Skeletal muscle cell (primary cell): ENCODE measurements around the gene FIG4.
A peak's percentile ranks its signal among the peaks of the same experiment; 100 is the strongest.
"Not testable (repeated sequence)": the region's sequence is repeated elsewhere in the genome, so short reads cannot be mapped to it uniquely, and the experiment has no call there.

Experiments
- DNase-seq: peaks from one replicate; pipeline ENCODE4 v3.0.0-alpha.2; 2010; ENCODE audit warnings: low read depth
- H3K4me3 ChIP-seq: 2 replicates; pipeline ENCODE4 v1.5.1; 2011; ENCODE audit warnings: low read depth, mild to moderate bottlenecking, control low read depth, low read length, moderate library complexity

Gene FIG4

DNA sequence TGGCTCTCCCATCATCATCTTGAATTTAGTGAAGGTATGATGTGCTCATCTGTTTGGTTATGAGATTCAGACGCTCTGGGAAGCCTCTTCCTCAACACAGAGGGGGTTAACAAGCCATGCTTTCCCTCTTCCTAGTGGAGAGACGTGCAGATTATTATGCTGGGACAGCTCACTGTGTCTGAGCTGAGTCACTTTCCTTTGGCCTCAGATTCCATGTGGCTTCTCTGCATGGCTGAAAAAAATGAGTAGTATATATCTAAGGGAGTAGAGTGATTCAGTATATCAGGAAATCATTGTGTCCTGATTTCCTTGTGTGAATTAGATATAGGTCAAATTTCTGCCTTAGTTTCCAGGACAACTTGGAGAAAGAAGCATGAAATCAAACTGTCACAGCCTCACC is 52.6 kb downstream of the FIG4 start:
- DNase-seq: peak; percentile 47
- no peak overlapping the region for H3K4me3 ChIP-seq

DNA sequence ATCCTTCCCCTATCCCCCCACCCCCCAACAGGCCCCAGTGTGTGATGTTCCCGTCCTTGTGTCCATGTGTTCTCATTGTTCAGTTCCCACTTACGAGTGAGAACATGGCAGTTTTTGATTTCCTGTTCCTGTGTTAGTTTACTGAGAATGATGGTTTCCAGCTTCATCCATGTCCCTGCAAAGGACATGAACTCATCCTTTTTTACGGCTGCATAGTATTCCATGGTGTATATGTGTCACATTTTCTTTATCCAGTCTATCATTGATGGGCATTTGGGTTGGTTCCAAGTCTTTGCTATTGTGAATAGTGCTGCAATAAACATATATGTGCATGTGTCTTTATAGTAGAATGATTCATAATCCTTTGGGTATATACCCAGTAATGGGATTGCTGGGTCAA is 53.7 kb downstream of the FIG4 start:
- DNase-seq, H3K4me3 ChIP-seq: not testable (repeated sequence)

DNA sequence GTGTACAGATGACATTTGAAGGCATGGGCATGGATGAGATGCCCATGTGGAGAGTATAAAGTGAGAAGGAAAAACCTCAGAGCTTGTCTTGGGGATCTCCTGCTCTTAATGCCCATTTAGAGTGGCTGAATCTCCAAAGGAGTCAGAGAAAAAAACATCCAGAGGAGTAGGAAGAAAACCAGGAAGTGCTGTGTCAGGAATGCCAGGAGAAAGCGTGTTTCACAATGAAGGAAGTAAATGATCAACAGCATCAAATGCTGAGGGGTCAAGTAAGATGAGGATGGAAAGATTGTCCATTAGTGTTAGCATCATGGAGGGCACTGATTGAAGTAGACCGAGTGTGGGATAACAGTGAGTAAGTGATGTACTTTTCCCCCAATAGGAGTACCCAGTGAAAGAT is 56.1 kb downstream of the FIG4 start:
- no peak overlapping the region for H3K4me3 ChIP-seq
- no peak for DNase-seq

DNA sequence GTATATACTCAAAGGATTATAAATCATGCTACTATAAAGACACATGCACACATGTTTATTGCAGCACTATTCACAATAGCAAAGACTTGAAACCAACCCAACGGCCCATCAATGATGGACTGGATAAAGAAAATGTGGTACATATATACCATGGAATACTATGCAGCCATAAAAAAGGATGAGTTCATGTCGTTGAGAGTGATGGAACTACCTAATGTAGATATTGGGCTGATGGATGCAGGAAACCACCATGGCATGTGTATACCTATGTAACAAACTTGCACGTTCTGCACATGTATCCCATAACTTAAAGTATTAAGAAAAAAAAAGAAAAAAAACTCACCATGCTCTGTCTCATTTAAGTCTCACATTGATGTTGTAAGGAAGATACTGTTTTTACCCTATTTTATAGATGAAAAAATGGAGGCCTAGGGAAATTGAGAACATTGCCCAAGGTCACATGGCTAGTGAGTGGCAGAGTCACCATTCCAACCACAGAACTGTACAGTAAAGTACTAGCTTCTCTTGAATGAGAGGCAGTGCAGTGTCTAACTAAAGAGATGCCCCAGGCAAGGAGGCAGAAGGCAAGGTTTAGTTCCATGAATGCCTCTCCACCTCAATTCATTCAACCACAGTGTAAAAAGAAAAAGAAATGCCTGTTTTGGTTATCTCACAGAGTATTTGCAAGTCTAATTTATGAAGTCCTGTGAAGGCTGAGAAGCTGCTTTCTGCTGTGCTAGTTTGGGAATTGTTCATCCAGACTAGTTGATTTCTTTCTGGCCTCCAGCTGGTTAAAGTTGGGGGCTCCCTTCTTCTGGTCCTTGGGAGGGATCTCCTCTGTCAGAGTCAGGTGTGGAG is 68.2 kb downstream of the FIG4 start:
- H3K4me3 ChIP-seq: no peak overlapping the region
- no peak for DNase-seq

DNA sequence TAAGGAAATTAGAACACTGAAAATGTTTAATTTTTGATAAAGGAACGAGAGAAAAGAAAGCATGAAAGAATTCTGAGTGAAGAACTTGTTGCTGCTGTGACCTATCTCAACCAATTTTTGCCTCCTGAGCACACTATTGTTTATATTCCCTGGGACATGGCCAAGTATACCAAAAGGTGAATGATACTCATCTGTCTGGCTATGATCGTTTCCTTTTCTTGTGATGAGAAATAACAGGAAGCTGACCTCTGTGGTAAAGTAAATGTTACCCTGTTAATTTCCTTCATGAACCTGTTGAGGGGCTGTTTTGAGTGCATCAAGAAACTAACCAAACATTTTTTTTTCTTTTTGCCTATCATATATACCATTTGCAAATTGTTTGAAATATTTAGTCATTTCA is 69.1 kb downstream of the FIG4 start:
- DNase-seq: no peak

DNA sequence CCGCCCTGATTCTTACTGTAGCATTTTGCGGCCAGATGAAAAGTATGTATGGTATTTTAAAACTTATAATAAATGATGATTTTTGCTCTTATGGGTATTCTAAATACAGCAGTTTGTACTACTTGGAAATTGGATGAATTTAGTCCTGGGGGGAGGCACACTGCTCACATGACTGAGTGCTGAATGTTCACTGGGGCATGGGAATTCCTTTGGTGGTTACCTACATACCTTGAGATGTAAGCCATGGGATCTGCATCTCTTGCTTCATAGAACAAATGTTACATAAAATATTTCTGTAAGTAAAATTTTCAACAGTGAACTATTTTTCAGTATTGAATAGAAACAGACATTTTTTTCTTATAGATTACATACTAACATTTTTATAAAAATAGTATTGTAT is 71.1 kb downstream of the FIG4 start:
- DNase-seq: no peak
- H3K4me3 ChIP-seq: no peak overlapping the region

More for the DNA sequence above, 69.1 kb downstream of the FIG4 start:
- no peak overlapping the region for H3K4me3 ChIP-seq

DNA sequence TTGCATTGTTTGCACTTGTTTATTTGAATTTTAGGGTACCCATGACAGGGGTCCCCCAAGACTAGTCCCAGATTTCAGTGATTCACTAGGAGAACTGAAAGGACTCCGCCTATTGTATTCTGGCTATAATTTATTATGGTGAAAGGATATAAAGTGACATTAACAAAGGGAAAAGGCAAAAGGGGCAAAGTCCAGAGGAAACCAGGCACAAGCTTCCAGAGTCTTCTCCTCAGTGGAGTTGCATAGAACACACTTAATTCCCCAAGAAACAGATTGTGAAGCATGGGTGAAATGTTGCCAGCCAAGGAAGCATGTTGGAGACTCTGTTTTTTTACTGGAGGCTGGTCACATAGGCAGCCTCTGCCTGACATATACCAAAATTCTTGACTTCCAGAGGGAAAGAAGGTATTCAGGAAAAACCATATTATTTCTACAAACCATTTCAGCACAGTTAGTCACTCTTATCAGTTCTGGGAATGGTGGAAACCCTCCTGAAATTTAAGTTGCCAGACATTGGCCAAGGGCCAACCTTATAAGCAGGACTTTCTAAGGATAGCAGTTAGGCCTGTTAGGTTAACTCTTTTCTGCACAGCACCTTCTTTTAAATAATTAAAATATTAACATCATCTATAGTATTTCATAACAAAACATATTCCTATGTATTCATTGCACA is 71.8 kb downstream of the FIG4 start:
- H3K4me3 ChIP-seq: no peak overlapping the region
- DNase-seq: no peak

DNA sequence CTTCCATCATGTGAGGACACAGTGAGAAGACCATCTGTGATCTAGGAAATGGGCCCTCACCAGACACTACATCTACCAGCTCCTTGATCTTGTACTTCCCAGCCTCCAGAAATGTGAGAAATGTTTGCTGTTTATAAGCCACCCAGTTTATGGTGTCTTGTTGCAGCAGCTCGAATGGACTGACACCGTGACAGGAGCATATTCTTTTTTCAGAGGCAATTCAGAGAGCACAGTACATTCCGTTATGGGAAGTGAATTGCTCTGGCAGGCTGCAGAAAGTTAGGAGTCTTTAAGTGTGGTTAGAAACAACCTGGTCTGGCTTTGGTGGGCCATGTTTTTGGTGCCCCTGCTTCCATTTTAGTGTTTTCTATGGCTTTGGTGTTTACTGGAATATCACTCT is 75.1 kb downstream of the FIG4 start:
- no peak overlapping the region for H3K4me3 ChIP-seq
- no peak for DNase-seq

DNA sequence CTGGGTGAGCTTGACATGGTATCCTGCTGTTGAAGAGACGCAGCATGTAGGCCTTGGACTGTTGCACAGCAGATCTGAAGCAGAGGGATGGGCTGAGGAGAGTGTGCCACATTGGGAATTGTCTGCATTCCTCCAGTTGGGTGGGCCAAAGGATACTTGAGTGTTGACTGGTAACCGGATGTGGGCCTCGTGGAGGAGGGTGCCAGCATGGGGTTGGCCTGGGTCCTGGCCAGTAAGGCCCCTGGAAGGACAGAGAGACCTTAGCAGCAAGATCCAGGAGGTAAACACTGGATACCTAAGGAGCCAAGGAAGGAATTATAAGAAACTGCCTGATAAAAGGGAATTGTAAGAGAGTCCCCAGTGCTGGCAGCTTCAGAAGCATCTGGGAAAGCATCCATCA is 76.9 kb downstream of the FIG4 start:
- no peak overlapping the region for H3K4me3 ChIP-seq
- DNase-seq: no peak

DNA sequence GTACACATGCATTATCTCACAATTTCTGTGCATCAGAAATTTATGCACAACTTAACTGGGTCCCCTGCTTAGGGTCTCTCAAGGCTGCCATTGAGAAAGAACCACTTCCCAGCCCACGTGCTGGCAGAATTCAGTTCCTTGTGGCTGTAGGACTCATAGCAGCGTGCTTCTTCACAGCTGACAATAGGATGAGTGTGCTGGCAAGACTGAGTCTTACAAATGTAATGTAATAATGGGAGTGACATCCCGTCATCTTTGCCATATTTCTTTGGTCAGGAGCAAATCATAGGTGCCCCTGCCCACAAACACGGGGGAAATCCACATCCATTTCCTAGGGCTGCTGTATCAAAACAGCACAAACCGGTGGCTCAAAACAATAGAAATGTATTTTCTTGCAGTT is 77.4 kb downstream of the FIG4 start:
- H3K4me3 ChIP-seq: no peak overlapping the region
- no peak for DNase-seq

DNA sequence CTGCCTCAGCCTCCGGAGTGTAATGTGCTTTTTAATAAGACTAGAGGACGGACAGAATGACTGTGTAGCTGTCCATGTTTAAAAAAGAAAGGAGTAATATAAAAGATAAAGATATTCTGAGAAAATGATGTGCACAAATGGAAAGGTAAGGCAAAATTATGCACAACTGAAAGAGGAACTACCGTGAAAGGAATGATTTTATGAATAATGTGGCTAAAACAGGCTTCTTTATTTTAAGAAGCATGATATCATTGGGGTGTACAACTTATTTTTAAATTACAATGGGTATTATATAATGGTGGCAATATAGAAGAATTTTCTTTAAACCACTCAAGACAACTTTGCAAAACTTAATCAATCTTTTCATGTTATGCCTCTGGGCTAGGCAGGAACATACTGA is 78.1 kb downstream of the FIG4 start:
- no peak for DNase-seq
- no peak overlapping the region for H3K4me3 ChIP-seq

DNA sequence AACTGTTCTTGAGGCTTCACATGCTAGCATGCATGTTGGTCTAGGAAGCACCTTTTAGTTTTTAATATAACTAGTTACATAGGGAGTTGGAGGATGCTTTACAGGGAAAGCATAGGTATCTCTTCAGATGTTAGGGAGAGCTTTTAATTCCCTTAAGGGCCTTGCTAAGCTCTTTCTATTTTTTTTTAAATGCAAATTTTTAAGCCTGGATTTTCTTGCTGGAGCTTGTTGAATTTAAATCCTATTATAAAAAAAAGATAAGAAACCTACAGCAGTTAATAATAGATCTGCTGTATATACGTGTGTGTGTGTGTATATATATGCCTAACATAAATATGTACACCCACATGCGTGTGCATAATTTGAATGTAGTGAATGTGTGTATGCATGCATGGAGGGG is 79.0 kb downstream of the FIG4 start:
- no peak overlapping the region for H3K4me3 ChIP-seq

DNA sequence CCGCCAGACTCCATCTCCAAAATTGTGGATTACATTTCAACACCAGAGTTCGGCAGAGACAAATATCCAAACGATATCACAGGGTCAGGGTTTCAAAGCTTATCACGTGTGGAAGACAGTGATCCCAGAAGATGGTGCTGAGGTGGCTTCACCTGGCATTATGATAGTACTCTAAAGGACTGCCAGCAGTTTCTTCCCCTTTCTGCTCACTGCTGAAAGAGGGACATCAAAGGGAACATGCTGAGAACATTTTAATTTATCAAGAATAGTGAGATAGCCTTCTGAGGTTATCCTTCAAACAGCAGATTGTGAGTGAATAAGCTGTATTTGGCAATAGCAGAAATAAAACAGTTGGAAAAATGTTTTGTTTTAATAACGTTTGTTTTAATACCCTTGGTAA is 79.7 kb downstream of the FIG4 start:
- no peak for DNase-seq
- no peak overlapping the region for H3K4me3 ChIP-seq

More for the DNA sequence above, 79.0 kb downstream of the FIG4 start:
- DNase-seq: no peak

DNA sequence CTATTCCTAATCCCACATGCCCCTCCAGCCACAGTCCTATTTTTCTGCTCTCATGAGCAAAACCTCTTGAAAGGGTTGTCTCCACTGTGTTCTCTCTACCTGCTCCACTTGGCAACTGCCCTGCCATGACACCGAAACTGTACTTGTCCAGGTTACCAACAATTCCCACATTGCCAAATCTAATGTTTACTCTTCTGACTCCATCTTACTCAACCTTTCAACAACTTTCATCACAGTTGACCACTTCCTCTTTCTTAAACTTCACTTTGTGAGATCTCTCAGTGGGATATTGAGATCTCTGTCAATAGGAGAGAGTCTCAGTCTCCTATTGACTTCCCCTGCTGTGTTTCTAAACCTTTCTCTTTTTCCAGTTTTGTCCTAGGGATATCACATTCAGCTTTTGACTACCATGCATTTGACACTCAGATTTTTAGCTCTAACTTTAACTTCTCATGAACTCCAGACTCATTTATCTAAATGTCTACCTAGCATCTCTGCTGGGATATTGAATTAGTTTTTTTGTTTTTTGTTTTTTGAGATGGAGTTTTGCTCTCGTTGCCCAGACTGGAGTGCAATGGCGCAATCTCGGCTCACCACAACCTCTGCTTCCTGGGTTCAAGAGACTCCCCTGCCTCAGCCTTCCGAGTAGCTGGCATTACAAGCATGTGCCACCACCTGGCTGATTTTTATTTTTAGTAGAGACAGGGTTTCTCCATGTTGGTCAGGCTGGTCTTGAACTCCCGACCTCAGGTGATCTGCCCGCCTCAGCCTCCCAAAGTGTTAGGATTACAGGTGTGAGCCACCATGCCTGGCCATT is 81.1 kb downstream of the FIG4 start:
- not testable (repeated sequence) for H3K4me3 ChIP-seq, DNase-seq

DNA sequence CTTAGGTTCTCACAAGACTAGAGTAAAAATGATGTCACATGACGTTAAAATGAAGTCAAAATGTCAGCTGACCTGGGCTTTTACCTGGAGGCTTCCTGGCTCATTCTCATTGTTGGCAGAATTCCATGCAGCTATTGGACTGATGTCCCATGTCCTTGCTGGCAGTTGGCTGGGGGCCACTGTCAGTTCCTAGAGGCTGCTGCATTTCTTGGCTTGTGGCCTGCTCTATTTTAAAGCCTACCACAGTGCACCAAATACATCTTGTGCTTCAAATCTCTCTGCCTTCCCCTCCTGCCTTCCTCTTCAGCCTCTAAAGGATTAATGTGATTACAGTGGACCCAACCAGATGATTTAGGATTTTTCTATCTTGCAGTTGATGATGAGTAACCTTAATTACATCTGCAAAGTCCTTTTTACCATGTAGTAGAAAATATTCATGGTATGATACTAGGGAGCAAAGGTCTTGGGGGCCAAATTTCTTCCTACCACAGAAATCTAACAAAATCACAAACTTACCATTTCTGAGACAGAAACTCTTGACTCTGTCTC is 81.9 kb downstream of the FIG4 start:
- no peak overlapping the region for H3K4me3 ChIP-seq
- DNase-seq: peak; percentile 27

DNA sequence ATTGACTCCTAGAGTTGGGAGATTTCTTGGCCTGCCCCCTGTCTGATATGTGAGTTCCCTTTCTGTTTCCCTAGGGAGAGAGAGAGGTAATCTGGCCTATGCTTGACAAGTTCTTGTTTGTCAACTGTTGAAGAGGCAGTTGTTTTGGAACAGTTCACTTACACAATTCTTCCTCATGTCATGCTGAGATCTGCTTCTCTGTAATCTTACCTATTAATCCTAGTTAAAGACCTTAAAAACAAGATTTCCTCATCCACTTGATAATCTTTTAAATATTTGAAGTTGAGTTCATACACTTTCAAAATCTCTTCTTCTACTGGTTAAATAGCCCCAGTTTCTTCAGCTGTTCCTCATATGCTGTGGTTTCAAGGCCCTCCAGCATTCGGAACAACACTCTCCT is 89.9 kb downstream of the FIG4 start:
- H3K4me3 ChIP-seq: no peak overlapping the region
- DNase-seq: no peak

DNA sequence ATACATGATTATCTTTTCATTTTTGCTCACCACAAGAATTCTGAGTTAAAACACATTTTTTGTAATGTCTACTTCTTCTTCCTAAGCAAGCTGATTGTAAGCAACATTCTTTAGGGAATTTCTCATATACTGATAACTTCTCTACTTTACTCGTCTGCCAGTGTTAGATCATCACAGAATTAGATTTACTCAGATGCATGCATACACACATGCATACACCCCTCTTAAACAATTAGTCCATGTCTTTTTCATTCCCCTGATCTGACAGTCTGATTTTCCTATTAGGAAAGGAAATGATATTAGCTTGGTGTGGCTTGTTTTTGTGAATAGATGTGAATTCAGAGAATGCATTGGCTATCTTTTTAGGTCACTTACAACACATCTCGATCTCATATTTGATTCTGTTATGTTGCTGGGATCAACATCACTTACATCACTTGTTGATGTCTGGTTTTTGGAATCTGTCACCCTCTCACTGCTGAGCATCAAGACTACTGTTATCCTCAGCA is 91.4 kb downstream of the FIG4 start:
- no peak for DNase-seq
- no peak overlapping the region for H3K4me3 ChIP-seq

DNA sequence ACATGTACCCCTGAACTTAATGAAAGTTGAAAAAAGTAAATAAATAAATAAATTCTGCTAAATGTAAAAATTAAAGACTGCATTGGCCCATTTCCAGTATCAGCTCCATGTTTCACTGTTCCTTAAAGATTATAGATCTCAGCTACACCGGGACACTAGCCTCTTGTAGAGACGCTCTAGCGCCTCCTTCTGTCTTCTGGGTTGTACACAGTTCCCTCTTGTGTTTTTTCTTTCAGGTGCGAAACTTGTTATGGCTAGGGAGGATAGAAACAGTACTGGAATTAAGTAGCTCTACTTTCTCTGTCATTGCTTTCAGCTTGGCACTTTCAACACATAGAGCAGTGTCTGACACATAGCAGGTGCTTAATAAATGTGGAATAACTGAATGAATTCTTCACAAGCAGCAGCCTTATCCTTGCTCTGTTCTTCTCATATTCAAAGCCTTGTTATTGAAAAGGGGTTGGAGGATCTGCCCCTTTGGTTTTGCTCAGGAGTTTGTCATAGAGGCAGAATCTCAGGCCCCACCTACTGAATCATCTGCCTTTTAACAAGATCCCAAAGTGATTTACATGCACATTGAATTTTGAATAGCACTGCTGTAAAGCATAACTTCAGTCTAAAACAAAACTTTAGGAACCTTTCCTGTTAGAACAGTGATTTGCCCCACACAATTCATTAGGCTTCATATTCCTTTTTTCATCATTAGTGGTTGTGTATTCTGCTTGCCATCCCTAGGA is 92.3 kb downstream of the FIG4 start:
- H3K4me3 ChIP-seq: no peak overlapping the region
- DNase-seq: no peak

DNA sequence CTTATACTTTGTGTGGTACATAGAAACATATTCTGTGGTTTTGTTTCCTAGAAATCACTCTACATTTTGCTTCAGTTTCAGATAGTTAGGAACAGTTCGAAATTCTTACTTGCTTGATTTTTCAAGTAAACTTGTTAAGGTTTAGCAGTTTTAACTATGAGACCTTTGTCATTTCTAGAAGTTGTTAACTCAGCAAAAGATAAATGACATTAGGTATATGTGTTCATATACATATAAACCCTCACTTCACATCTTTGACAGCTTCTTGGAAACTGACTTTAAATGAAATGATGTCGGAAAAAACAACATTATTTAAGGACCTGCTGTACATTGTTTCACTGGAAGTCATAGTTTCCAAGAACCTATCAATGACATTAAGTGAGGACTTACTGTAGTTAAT is 96.2 kb downstream of the FIG4 start:
- H3K4me3 ChIP-seq: no peak overlapping the region
- DNase-seq: no peak
